Uterus (tissue), 2 donors: Measurements from ENCODE around the gene GTPBP4.

Experiments
- POLR2A ChIP-seq, 2 donors: fragments of 450-650 bp; IDR thresholded peaks; one replicate each; pipeline ENCODE4 v1.6.1; 2016; ENCODE audit warnings: antibody characterized with exemption in 2 of 2, mild to moderate bottlenecking in 1 of 2, moderate library complexity in 1 of 2
- TF ChIP-seq, protein P1 (sequence below), 4 experiments: fragments of 200-600 bp in 2 of 4; fragments of 450-650 bp in 2 of 4; sonication (generic) in 2 of 4; IDR thresholded peaks; one replicate each; pipeline ENCODE4 v1.5.1; 2016 to 2019; ENCODE audit warnings: antibody characterized with exemption in 4 of 4, mild to moderate bottlenecking in 2 of 4, moderate library complexity in 1 of 4

DNA sequence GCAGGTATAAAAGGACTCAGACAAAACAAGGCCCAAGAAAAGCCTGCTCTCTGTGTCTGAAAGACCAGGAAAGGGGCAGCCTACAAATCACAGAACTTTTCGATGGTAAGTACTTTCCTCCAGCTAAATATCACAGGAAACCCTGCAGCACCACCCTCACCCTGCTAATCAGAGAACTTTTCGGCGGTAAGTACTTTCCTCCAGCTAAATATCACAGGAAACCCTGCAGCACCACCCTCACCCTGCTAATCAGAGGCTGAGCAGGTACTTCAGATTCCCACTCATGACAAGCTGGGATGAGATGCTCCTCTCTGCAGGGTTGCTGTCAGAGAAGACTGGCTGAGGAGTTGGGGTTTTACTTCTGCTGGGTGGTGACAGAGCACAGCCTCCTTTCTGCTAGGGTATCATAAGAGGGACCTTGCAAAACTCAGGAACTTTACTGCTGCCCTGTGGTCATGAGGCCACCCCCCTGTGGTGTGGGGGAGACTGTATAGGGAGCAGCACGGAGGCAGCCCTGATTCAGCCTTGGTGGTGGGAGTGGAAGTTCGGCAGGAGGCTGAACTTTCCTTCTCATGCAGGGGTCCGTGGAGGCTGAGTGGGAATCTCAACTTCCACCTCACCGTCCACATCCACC is 75.1 kb downstream of the GTPBP4 start:
- TF ChIP-seq, protein P1, sequence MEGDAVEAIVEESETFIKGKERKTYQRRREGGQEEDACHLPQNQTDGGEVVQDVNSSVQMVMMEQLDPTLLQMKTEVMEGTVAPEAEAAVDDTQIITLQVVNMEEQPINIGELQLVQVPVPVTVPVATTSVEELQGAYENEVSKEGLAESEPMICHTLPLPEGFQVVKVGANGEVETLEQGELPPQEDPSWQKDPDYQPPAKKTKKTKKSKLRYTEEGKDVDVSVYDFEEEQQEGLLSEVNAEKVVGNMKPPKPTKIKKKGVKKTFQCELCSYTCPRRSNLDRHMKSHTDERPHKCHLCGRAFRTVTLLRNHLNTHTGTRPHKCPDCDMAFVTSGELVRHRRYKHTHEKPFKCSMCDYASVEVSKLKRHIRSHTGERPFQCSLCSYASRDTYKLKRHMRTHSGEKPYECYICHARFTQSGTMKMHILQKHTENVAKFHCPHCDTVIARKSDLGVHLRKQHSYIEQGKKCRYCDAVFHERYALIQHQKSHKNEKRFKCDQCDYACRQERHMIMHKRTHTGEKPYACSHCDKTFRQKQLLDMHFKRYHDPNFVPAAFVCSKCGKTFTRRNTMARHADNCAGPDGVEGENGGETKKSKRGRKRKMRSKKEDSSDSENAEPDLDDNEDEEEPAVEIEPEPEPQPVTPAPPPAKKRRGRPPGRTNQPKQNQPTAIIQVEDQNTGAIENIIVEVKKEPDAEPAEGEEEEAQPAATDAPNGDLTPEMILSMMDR (IDR thresholded peaks at IDR 0.05), result no peak
- no peak for TF ChIP-seq POLR2A (IDR thresholded peaks at IDR 0.05)
